PC-3 (cell line): ENCODE measurements around the gene ATP8A1. TPM values are rescaled to one million over a fixed set of nuclear protein-coding genes. Genes with fewer than 3 reads are reported as not detected.

Experiments
- ATAC-seq: fragments of 200-7000 bp; cut with Tn5 transposase; 2 replicates; pipeline ENCODE4 v1.9.1; 2020; ENCODE audit warnings: mild to moderate bottlenecking, moderate library complexity
- BruUV-seq: library from RNA; stranded (reverse); fragments of 400-500 nt; replicated peaks from 2 replicates; lab custom pipeline; 2021; lab: Mats Ljungman, UMichigan
- CTCF ChIA-PET: fragments of 300-600 bp; sonication (Branson Sonifier 250); formaldehyde crosslinking; loops from one replicate; lab custom pipeline; 2022; ENCODE audit warnings: antibody characterized with exemption; lab: Charles Lee
- POLR2A ChIA-PET: fragments of 300-600 bp; sonication (Branson Sonifier 250); formaldehyde crosslinking; loops from one replicate; lab custom pipeline; 2022; ENCODE audit warnings: antibody characterized with exemption; ENCODE audit not compliant: unreplicated experiment; lab: Charles Lee
- DNase-seq: peaks from one replicate; pipeline ENCODE4 v3.0.0-alpha.2; 2015
- H2AFZ ChIP-seq: fragments of 300-600 bp; sonication (generic); 2 replicates; pipeline ENCODE4 v1.6.0; 2016; ENCODE audit warnings: antibody characterized with exemption, low read length
- H3F3A ChIP-seq: fragments of 300-600 bp; sonication (generic); one replicate; pipeline ENCODE4 v1.6.0; 2017; ENCODE audit warnings: antibody characterized with exemption, low read length, control low read depth, mild to moderate bottlenecking; ENCODE audit not compliant: unreplicated experiment
- H3K27ac ChIP-seq: fragments of 300-600 bp; sonication (generic); 2 replicates; pipeline ENCODE4 v1.5.1; 2016; ENCODE audit warnings: mild to moderate bottlenecking, low read length
- H3K27me3 ChIP-seq: fragments of 300-600 bp; sonication (generic); 2 replicates; pipeline ENCODE4 v1.6.1; 2016; ENCODE audit warnings: low read length, mixed read lengths
- H3K36me3 ChIP-seq: fragments of 300-600 bp; sonication (generic); 2 replicates; pipeline ENCODE4 v1.6.1; 2016; ENCODE audit warnings: low read depth, mixed run types, low read length, mixed read lengths
- H3K4me1 ChIP-seq: fragments of 300-600 bp; sonication (generic); 2 replicates; pipeline ENCODE4 v1.5.1; 2016; ENCODE audit warnings: low read length; ENCODE audit not compliant: insufficient read depth
- H3K4me2 ChIP-seq: fragments of 300-600 bp; sonication (generic); 2 replicates; pipeline ENCODE4 v1.6.0; 2016; ENCODE audit warnings: low read length
- H3K4me3 ChIP-seq: fragments of 300-600 bp; sonication (generic); 2 replicates; pipeline ENCODE4 v1.5.1; 2016; ENCODE audit warnings: mild to moderate bottlenecking, low read length, mixed read lengths
- H3K79me2 ChIP-seq: fragments of 300-600 bp; sonication (generic); 2 replicates; pipeline ENCODE4 v1.6.1; 2017; ENCODE audit warnings: low read length, mixed read lengths
- H3K9ac ChIP-seq: fragments of 300-600 bp; sonication (generic); 2 replicates; pipeline ENCODE4 v1.6.0; 2016; ENCODE audit warnings: mild to moderate bottlenecking, low read length
- H3K9me2 ChIP-seq: fragments of 300-600 bp; sonication (generic); replicated peaks from 2 replicates; pipeline ENCODE4 v1.6.1; 2016; ENCODE audit warnings: mixed run types, low read length, mixed read lengths
- H3K9me3 ChIP-seq: fragments of 300-600 bp; sonication (generic); 2 replicates; pipeline ENCODE4 v1.6.1; 2016; ENCODE audit warnings: low read length, mixed read lengths
- H4K20me1 ChIP-seq: fragments of 300-600 bp; sonication (generic); 2 replicates; pipeline ENCODE4 v1.6.1; 2016; ENCODE audit warnings: low read length, mixed read lengths
- CTCF ChIP-seq: fragments of 300-600 bp; sonication (generic); conservative IDR thresholded peaks from 2 replicates; pipeline ENCODE4 v1.5.1; 2017; ENCODE audit warnings: antibody characterized with exemption, low read depth, mild to moderate bottlenecking, low read length
- EZH2 ChIP-seq: fragments of 300-600 bp; sonication (generic); IDR thresholded peaks from one replicate; pipeline ENCODE4 v1.6.1; 2017; ENCODE audit warnings: antibody characterized with exemption, mild to moderate bottlenecking, low read length; ENCODE audit not compliant: unreplicated experiment
- EZH2phosphoT487 ChIP-seq: fragments of 300-600 bp; sonication (generic); IDR thresholded peaks from 2 replicates; pipeline ENCODE4 v1.6.1; 2018; ENCODE audit warnings: mild to moderate bottlenecking, antibody characterized with exemption, low read length, borderline replicate concordance
- intact Hi-C: fragments of 100-400 bp; cut with micrococcal nuclease; formaldehyde crosslinking; loops from 2 replicates; pipeline ENCODE4 v1.9.0; 2023
- total RNA-seq: library from RNA; depleted of rRNA; stranded (reverse); fragments of >200 nt; gene quantifications from 2 replicates; pipeline ENCODE4 v1.2.3, GENCODE V29; 2014

The ATP8A1 gene
- total RNA-seq, 1 experiment from 2014 or later, result 3.9 TPM

- CTCF ChIA-PET, result no interaction called here
- intact Hi-C loops, result no loop called here
- ATAC-seq, result peak; percentile 76
Measured at GRCh38 chr4:42630908-42631307, 26.0 kb downstream of the ATP8A1 start.

DNA sequence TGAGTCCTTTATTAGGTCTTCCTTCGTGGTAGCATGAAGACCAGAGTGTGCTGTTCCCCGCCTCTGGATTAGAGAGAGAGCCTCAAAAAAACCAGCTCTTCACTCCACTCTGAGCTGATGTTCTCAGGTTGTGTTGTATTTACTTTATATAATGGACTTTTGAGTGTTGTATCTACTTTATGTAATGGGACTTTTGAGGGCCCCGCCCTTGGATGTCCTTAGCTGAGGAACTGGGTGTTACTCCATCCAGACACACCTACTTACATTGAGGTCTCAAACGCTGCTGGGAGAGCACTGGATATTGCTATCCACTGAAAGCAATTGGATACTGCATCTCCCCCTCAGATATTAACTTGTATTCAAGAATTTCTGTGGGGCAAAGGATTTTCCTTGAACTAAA lies 28.2 kb downstream of the ATP8A1 start:
- no peak for DNase-seq
- ATAC-seq, result no peak
- no peaks in the 10 kb centered on the region for H3K9me2 ChIP-seq
- no TSS peak for BruUV-seq
- peaks cover 20% of the 10 kb centered on the region for H3K4me1 ChIP-seq
- no peaks in the 10 kb centered on the region for H3K79me2 ChIP-seq
- H3K36me3 ChIP-seq, result no peaks in the 10 kb centered on the region
- no peak overlapping the region for H3K27ac ChIP-seq
- ChIA-PET CTCF (no interaction called here), POLR2A (no interaction called here)
- no peaks in the 10 kb centered on the region for H3K9me3 ChIP-seq
- no peak overlapping the region for H2AFZ ChIP-seq
- H3K4me3 ChIP-seq, result no peak overlapping the region
- no peak overlapping the region for H3K4me2 ChIP-seq
- H3F3A ChIP-seq, result no peaks in the 10 kb centered on the region
- H3K27me3 ChIP-seq, result no peaks in the 10 kb centered on the region
- H3K9ac ChIP-seq, result no peak overlapping the region
- TF ChIP-seq EZH2, result no peak
- no peak for TF ChIP-seq EZH2phosphoT487
- TF ChIP-seq CTCF, result no peak
- no peaks in the 10 kb centered on the region for H4K20me1 ChIP-seq
- intact Hi-C loops, result no loop called here

More at GRCh38 chr4:42630908-42631307, 26.0 kb downstream of the ATP8A1 start:
- Histone ChIP-seq H3K9ac (no peak overlapping the region), H3K9me2 (no peaks in the 10 kb centered on the region), H3K27me3 (no peaks in the 10 kb centered on the region), H3K79me2 (no peaks in the 10 kb centered on the region), H3K9me3 (no peaks in the 10 kb centered on the region), H4K20me1 (no peaks in the 10 kb centered on the region), H3K4me2 (peak overlapping the region; percentile 48; the same call in 1 of the 2 replicates), H3F3A (no peaks in the 10 kb centered on the region), H3K4me1 (peaks cover 20% of the 10 kb centered on the region), H3K27ac (no peak overlapping the region), H2AFZ (no peak overlapping the region), H3K36me3 (no peaks in the 10 kb centered on the region), H3K4me3 (no peak overlapping the region)
- no peak for TF ChIP-seq EZH2
- TF ChIP-seq EZH2phosphoT487, result no peak
- POLR2A ChIA-PET, result interaction anchor here (0.6 kb wide), 1 partner anchor 44 kb away, joined by 3 read pairs; no protein-coding TSS in a partner anchor
- peak; percentile 64 for DNase-seq
- BruUV-seq, result no TSS peak

- no peak for ATAC-seq
Measured at GRCh38 chr4:42627885-42628646, 28.8 kb downstream of the ATP8A1 start.

More at GRCh38 chr4:42627885-42628646, 28.8 kb downstream of the ATP8A1 start:
- BruUV-seq, result no TSS peak
- H3K4me3 ChIP-seq, result no peak overlapping the region
- no peak overlapping the region for H3K9ac ChIP-seq
- ChIA-PET CTCF (no interaction called here), POLR2A (no interaction called here)
- H3K79me2 ChIP-seq, result no peaks in the 10 kb centered on the region
- no peak for DNase-seq
- no peaks in the 10 kb centered on the region for H3F3A ChIP-seq
- H3K27ac ChIP-seq, result no peak overlapping the region
- no peaks in the 10 kb centered on the region for H4K20me1 ChIP-seq
- no peak overlapping the region for H3K4me2 ChIP-seq
- peaks cover 20% of the 10 kb centered on the region for H3K4me1 ChIP-seq
- intact Hi-C loops, result no loop called here
- no peak overlapping the region for H2AFZ ChIP-seq
- TF ChIP-seq EZH2phosphoT487 (no peak), EZH2 (no peak), CTCF (no peak)
- no peaks in the 10 kb centered on the region for H3K27me3 ChIP-seq
- no peaks in the 10 kb centered on the region for H3K9me2 ChIP-seq
- no peaks in the 10 kb centered on the region for H3K36me3 ChIP-seq
- no peaks in the 10 kb centered on the region for H3K9me3 ChIP-seq
